A673 (cell line): ENCODE measurements around the gene NLK. TPM values are rescaled to one million over a fixed set of nuclear protein-coding genes. Genes with fewer than 3 reads are reported as not detected.
"Not testable (repeated sequence)": the region's sequence is repeated elsewhere in the genome, so short reads cannot be mapped to it uniquely, and the experiment has no call there.

Source experiments
- BruUV-seq: library from RNA; stranded (reverse); fragments of 400-500 nt; replicated peaks from 2 replicates; lab custom pipeline; 2021; lab: Mats Ljungman, UMichigan
- CTCF ChIA-PET: fragments of 300-600 bp; sonication (Branson Sonifier 250); formaldehyde crosslinking; loops from one replicate; lab custom pipeline; 2022; ENCODE audit warnings: antibody characterized with exemption; lab: Charles Lee
- POLR2A ChIA-PET: fragments of 300-600 bp; sonication (Branson Sonifier 250); formaldehyde crosslinking; loops from one replicate; lab custom pipeline; 2022; ENCODE audit warnings: antibody characterized with exemption; ENCODE audit not compliant: low non-redundant PET; lab: Charles Lee
- DNase-seq: peaks from one replicate; pipeline ENCODE4 v3.0.0-alpha.2; 2015; ENCODE audit warnings: low spot score
- H3K27ac ChIP-seq: fragments of 200-600 bp; sonication (generic); 2 replicates; pipeline ENCODE4 v1.5.1; 2016; ENCODE audit warnings: mixed run types, low read depth, mild to moderate bottlenecking, mixed read lengths, antibody characterized with exemption, low read length; ENCODE audit not compliant: poor library complexity, severe bottlenecking
- H3K27me3 ChIP-seq: fragments of 200-600 bp; sonication (generic); replicated peaks from 2 replicates; pipeline ENCODE4 v1.6.1; 2017; ENCODE audit warnings: mixed run types, low read depth, mild to moderate bottlenecking, mixed read lengths, antibody characterized with exemption, low read length; ENCODE audit not compliant: insufficient read depth, poor library complexity
- H3K36me3 ChIP-seq: fragments of 200-600 bp; sonication (generic); 2 replicates; pipeline ENCODE4 v1.6.1; 2016; ENCODE audit warnings: mixed run types, mild to moderate bottlenecking, mixed read lengths, antibody characterized with exemption, low read length; ENCODE audit not compliant: insufficient read depth, poor library complexity, severe bottlenecking
- H3K4me1 ChIP-seq: fragments of 200-600 bp; sonication (generic); 2 replicates; pipeline ENCODE4 v1.6.1; 2017; ENCODE audit warnings: mixed run types, mild to moderate bottlenecking, mixed read lengths, antibody characterized with exemption, low read length; ENCODE audit not compliant: insufficient read depth, poor library complexity, severe bottlenecking
- H3K4me3 ChIP-seq: fragments of 200-600 bp; sonication (generic); 2 replicates; pipeline ENCODE4 v1.5.1; 2016; ENCODE audit warnings: low read depth, mixed run types, mild to moderate bottlenecking, mixed read lengths, low read length; ENCODE audit not compliant: poor library complexity, severe bottlenecking
- H3K9me3 ChIP-seq: fragments of 200-600 bp; sonication (generic); 2 replicates; pipeline ENCODE4 v1.6.1; 2016; ENCODE audit warnings: mixed run types, low read depth, mild to moderate bottlenecking, mixed read lengths, antibody characterized with exemption, low read length; ENCODE audit not compliant: poor library complexity, severe bottlenecking
- EZH2 ChIP-seq: fragments of 200-600 bp; sonication (generic); IDR thresholded peaks from 2 replicates; pipeline ENCODE4 v1.6.1; 2017; ENCODE audit warnings: borderline replicate concordance, low read depth, mild to moderate bottlenecking, mixed read lengths, antibody characterized with exemption, low read length; ENCODE audit not compliant: poor library complexity, severe bottlenecking
- intact Hi-C: fragments of 100-400 bp; cut with micrococcal nuclease; formaldehyde crosslinking; loops from one replicate; pipeline ENCODE4 v1.10.0; 2022; ENCODE audit not compliant: unreplicated experiment
- total RNA-seq: library from RNA; stranded (reverse); gene quantifications from 2 replicates; pipeline ENCODE4 v1.2.3, GENCODE V29; 2021
- TF ChIP-seq, protein P1 (sequence below): fragments of 300-800, 200-600 bp; sonication (generic); conservative IDR thresholded peaks from 2 replicates; pipeline ENCODE4 v1.5.1; 2017; ENCODE audit warnings: low read depth, mild to moderate bottlenecking, antibody characterized with exemption, low read length, moderate library complexity, mixed read lengths

NLK gene
- total RNA-seq, 1 experiment from 2014 or later = 23.8 TPM

DNA sequence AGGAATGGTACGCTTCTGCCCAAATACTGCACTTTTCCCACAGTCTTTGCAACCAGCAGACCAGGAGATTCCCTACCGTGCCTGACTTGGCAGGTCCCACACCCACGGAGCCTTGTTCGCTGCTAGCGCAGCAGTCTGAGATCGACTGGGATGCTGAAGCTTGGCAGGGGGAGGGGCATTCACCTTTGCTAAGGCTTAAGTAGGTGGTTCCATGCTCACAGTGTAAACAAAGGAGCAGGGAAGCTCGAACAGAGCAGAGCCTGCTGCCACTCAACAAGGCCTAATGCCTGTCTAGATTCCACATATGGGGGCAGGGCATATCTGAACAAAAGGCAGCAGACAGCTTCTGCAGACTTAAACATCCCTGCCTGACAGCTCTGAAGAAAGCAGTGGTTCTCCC, 169.3 kb downstream of the NLK start:
- DNase-seq = no peak
- CTCF ChIA-PET = interaction anchor here (0.6 kb wide), 1 partner anchor 526 kb away, joined by 3 read pairs; no protein-coding TSS in a partner anchor

DNA sequence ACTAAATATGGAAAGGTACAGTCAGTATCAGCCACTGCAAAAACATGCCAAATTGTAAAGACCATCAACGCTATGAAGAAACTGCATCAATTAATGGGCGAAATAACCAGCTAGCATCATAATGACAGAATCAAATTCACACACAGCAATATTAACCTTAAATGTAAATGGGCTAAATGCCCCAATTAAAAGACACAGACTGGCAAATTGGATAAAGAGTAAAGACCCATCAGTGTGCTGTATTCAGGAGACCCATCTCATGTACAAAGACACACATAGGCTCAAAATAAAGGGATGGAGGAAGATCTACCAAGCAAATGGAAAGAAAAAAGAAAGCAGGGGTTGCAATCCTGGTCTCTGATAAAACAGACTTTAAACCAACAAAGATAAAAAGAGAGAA, 171.1 kb downstream of the NLK start:
- H3K4me3 ChIP-seq, intact Hi-C loops, H3K4me1 ChIP-seq, H3K36me3 ChIP-seq, BruUV-seq, H3K9me3 ChIP-seq, CTCF ChIA-PET, POLR2A ChIA-PET, H3K27ac ChIP-seq, DNase-seq, H3K27me3 ChIP-seq: not testable (repeated sequence)

More for the DNA sequence above, 169.3 kb downstream of the NLK start:
- Histone ChIP-seq H3K27me3 (no peaks in the 10 kb centered on the region), H3K4me1 (no peaks in the 10 kb centered on the region), H3K27ac (no peak overlapping the region), H3K9me3 (no peaks in the 10 kb centered on the region), H3K4me3 (no peak overlapping the region), H3K36me3 (no peaks in the 10 kb centered on the region)
- TF ChIP-seq, protein P1, sequence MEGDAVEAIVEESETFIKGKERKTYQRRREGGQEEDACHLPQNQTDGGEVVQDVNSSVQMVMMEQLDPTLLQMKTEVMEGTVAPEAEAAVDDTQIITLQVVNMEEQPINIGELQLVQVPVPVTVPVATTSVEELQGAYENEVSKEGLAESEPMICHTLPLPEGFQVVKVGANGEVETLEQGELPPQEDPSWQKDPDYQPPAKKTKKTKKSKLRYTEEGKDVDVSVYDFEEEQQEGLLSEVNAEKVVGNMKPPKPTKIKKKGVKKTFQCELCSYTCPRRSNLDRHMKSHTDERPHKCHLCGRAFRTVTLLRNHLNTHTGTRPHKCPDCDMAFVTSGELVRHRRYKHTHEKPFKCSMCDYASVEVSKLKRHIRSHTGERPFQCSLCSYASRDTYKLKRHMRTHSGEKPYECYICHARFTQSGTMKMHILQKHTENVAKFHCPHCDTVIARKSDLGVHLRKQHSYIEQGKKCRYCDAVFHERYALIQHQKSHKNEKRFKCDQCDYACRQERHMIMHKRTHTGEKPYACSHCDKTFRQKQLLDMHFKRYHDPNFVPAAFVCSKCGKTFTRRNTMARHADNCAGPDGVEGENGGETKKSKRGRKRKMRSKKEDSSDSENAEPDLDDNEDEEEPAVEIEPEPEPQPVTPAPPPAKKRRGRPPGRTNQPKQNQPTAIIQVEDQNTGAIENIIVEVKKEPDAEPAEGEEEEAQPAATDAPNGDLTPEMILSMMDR = no peak
- TF ChIP-seq EZH2 = no peak
- BruUV-seq = no TSS peak
- POLR2A ChIA-PET = no interaction called here
- intact Hi-C loops = no loop called here

DNA sequence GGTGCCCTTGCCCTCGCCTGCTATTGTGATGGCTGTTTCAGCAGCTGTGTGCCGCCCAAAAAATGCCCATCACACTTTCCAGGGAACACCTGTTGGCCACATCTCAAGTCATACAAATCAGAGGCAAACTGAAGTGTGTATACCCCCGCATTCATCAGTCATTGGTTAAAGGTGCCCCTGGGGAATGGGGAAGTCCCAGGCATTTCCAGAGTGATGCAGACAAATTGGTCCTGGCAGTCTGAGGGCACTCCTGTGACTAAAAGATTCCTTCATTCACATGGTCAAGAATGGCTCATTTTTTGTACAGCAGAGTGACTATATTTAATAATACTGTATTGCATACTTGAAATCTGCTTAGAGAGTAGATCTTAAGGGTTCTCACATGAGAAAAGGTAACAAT, 173.6 kb downstream of the NLK start:
- no TSS peak for BruUV-seq
- ChIA-PET CTCF (no interaction called here), POLR2A (no interaction called here)
- intact Hi-C loops = no loop called here
- TF ChIP-seq, protein P1 = no peak
- TF ChIP-seq EZH2 = no peak
- no peaks in the 10 kb centered on the region for H3K4me1 ChIP-seq
- DNase-seq = no peak
- no peaks in the 10 kb centered on the region for H3K27me3 ChIP-seq
- no peaks in the 10 kb centered on the region for H3K36me3 ChIP-seq
- no peaks in the 10 kb centered on the region for H3K9me3 ChIP-seq
- no peak overlapping the region for H3K27ac ChIP-seq
- H3K4me3 ChIP-seq = no peak overlapping the region

DNA sequence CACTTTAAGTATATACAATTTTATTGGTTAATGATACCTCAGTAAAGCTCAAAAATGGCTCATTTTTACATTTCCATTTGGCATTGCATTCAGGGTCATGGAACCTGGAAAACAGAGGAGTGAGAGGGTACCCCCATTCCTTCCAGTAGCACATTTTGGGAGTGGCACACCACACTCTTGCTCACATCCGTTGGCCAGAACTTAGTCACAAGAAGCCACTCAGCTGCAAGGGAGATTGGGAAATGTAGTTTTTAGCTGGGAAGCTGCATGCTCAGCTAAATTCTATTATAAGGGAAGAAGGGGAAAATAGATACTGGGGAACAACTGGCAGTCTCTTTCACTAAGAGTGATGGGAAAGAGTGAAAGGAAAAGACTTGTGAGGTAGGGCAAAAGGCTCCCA, 174.1 kb downstream of the NLK start:
- H3K27ac ChIP-seq = no peak overlapping the region
- no peak for DNase-seq
- no peak for TF ChIP-seq EZH2
- TF ChIP-seq, protein P1 = no peak
- no peaks in the 10 kb centered on the region for H3K27me3 ChIP-seq
- H3K9me3 ChIP-seq = no peaks in the 10 kb centered on the region
- H3K4me3 ChIP-seq = no peak overlapping the region
- intact Hi-C loops = no loop called here
- no TSS peak for BruUV-seq
- ChIA-PET POLR2A (no interaction called here), CTCF (no interaction called here)
- no peaks in the 10 kb centered on the region for H3K4me1 ChIP-seq
- no peaks in the 10 kb centered on the region for H3K36me3 ChIP-seq
